ENCODE measurements around the gene PPP1R12A.
A peak's percentile ranks its signal among the peaks of the same experiment; 100 is the strongest.
"Not testable (repeated sequence)": the region's sequence is repeated elsewhere in the genome, so short reads cannot be mapped to it uniquely, and the experiment has no call there.

Gene PPP1R12A

DNA sequence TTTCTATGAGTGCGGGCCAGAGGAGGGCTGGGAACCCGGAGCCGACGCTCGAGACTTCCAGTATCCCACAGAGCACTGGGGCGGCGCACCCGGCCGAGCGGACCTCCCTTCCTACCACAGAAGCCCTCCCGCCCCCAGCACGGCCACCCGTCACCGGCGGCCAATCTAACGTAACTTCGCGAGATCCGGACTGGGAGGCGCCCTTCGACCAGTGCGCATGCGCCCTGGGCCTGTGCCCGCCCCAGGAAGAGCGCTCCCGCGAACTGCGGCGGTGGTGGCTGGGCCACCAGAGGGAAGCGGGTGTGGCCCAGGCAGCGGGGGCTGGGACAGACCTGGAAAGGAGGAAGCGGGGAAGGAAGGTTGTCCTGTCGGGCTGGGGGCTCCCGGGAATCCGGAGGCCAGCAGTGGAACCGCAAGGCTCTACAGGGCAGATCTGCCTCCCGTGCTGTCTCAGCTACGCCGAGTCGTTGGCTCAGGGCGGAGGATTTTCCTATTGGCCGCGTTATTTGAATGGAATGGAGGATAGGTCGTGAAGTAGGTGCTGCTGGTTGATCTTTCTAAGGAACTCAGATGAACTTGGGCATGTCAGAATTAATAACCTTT lies at the start of gene PPP1R12A:
TSS of gene PPP1R12A (minus strand) at position 77 of the 603 bp plus-strand sequence. CDS start 166 bp downstream, outside the sequence.
- Mint-ChIP-seq H3K9me3 (no peaks in the 10 kb centered on the region), H3K4me3 (peak within 1 kb of the TSS; percentile 98), H3K36me3 (ENCODE audit: low read depth) (peaks cover 30% of the 10 kb centered on the region), H3K4me1 (ENCODE audit: low read depth) (peaks cover 28% of the 10 kb centered on the region), H3K27ac (peak within 1 kb of the TSS; percentile 96), H3K27me3 (no peaks in the 10 kb centered on the region)
- intact Hi-C loops (cut with micrococcal nuclease): loop anchor here (2.0 kb wide), 1 partner anchor 48 kb away; no protein-coding TSS in a partner anchor

DNA sequence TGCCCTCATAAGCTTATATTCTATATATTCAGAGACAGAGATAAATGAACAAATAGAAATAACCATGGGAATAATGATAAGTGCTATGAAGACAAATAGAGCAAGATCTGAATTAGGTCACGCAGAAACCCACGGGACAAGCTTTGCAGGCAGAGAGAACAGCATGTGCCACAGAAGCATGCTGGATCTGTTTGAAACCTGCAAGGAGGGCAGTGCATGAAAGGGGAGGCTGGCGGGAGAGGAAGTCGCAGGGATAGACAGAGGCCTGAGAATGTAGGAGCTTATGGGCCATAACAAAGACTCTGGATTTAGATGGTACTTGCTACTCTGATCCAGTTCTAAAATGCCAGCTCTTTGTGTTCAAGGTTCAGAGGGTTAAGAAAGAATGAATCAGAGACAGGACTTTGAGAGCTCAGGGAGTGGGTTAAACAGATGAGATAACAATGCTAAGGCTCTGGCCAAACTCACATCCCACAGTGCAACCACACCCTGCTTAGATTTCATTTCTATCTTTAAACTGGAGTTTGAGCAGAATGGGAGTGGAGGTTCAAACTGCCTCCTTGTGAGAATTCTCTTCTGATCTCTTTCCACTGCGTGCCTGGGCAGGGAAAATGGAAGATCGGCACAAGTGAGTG lies 49.2 kb upstream of the PPP1R12A start:
- H3K27me3 Mint-ChIP-seq: no peaks in the 10 kb centered on the region
- H3K4me3 Mint-ChIP-seq: no peak overlapping the region
- intact Hi-C loops (cut with micrococcal nuclease): no loop called here
- H3K9me3 Mint-ChIP-seq: no peaks in the 10 kb centered on the region
- no peaks in the 10 kb centered on the region for H3K4me1 Mint-ChIP-seq (ENCODE audit: low read depth)
- no peak overlapping the region for H3K27ac Mint-ChIP-seq
- H3K36me3 Mint-ChIP-seq (ENCODE audit: low read depth): no peaks in the 10 kb centered on the region

DNA sequence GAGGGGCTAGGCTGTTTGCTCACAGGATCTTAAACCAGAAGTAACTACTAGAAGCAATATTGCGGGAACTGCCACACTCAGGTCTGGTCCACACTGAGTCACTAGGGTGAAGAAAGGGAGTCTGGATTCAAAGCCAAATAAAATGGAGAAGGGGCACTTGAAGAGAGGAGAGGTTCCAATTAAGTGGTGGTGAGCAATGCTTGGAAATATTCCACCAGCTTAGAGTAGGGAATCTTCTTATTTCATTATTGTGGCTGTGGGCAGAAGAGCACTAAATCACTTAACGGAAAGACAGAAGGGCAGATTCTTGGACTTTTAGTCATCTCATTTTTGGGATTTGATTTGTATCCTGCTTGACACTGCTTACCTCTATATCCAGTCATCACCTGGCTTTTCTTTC lies 48.6 kb upstream of the PPP1R12A start:
- intact Hi-C loops (cut with micrococcal nuclease): no loop called here
- H3K9me3 Mint-ChIP-seq: no peaks in the 10 kb centered on the region
- H3K4me3 Mint-ChIP-seq: no peak overlapping the region
- no peaks in the 10 kb centered on the region for H3K4me1 Mint-ChIP-seq (ENCODE audit: low read depth)
- H3K27ac Mint-ChIP-seq: no peak overlapping the region
- no peaks in the 10 kb centered on the region for H3K36me3 Mint-ChIP-seq (ENCODE audit: low read depth)
- H3K27me3 Mint-ChIP-seq: no peaks in the 10 kb centered on the region

DNA sequence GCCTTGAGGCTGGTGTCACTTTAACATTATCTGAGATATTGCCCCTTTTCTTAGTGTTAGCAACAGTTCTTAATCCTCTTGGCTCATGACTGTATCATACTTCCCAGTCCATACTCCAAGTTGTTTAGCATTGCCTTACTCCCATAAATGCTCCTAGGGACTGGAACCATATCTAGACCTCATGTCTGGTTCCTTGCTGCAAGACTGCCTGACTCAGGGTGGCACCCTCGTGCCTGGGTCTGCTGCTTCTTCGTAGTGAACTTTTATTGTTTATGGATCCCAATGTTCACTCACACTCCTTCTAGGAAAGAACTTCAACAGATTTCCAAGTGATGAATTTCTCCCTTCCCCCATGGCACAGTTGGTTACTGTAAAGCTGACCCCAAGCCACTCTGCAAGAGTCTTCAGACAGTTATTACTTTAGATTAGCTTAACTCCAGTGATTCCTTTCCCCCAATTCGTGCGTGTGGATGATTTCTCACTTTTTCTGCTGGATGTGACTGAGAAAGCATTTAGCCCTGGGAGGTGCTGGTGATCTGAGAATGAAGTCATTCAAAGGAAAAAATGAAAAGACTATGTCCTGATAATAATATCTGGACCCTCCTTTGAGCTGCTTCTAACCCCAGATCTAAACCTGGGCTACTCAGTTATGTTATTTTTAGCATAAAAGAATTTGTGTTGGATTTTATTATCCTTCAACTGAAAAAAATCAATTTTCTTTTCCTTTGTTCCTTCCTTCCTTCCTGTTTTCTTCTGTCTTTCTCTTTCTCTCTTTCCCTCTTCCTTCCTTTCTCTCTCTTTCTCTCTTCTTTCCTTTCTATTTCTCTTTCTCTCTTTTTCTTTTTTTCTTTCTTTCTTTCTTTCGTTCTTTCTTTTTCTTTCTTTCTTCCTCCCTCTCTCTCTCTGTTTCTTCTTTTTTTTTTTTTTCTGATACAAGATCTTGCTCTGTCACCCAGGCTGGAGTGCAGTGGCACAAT lies 47.5 kb upstream of the PPP1R12A start:
- Mint-ChIP-seq H3K9me3 (no peaks in the 10 kb centered on the region), H3K27ac (no peak overlapping the region), H3K36me3 (ENCODE audit: low read depth) (no peaks in the 10 kb centered on the region), H3K27me3 (no peaks in the 10 kb centered on the region), H3K4me1 (ENCODE audit: low read depth) (no peaks in the 10 kb centered on the region), H3K4me3 (no peak overlapping the region)
- intact Hi-C loops (cut with micrococcal nuclease): no loop called here

DNA sequence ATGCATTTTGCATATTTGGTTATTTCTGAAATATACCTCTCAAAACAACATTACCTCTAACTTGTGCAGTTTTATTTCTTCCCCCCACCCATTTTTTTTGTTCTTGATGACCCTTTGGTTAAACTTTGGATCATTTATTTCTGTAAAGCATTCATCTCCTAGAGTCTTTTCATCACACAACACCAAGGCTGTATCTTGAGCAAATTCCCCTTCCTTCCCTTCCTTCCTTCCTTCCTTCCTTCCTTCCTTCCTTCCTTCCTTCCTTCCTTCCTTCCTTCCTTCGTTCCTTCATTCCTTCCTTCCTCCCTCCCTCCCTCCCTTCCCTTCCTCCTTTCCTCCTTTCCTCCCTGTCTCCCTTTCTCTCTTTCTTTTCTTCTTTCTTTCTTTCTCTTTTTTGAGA lies 43.8 kb upstream of the PPP1R12A start:
- no peak overlapping the region for H3K27ac Mint-ChIP-seq
- H3K27me3 Mint-ChIP-seq: no peaks in the 10 kb centered on the region
- H3K36me3 Mint-ChIP-seq (ENCODE audit: low read depth): no peaks in the 10 kb centered on the region
- H3K4me3 Mint-ChIP-seq: no peak overlapping the region
- H3K4me1 Mint-ChIP-seq (ENCODE audit: low read depth): peaks cover 7% of the 10 kb centered on the region
- intact Hi-C loops (cut with micrococcal nuclease): no loop called here
- no peaks in the 10 kb centered on the region for H3K9me3 Mint-ChIP-seq

DNA sequence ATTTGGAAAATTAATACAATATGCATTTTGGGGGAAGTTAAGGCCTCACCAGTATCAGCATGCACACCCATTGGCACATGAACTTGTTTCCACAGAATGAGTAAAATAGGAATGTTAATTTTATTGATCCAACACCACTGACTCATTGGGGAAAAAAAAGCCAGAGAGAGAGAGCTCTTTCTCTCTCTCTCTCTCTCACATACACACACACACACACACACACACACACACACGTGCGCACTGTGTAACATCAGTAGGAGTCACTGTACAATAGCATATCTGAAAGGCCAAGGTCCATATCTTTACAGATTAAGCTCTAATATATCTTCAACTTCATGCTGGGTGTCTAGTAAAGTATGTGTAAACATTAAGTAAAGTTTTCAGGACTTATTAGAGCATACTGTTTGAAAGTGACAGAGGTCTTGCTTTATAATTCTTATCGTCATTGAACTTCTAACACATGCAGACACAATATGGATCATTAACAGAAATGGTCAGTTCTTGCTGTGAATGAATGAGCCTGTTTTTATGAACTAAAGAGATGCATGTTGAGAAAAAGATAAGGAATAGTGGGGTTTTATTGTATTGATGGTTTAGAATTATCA lies 43.1 kb upstream of the PPP1R12A start:
- intact Hi-C loops (cut with micrococcal nuclease); H3K36me3 Mint-ChIP-seq (ENCODE audit: low read depth); H3K4me3 Mint-ChIP-seq; H3K4me1 Mint-ChIP-seq (ENCODE audit: low read depth); H3K27ac Mint-ChIP-seq; H3K9me3 Mint-ChIP-seq; H3K27me3 Mint-ChIP-seq: not testable (repeated sequence)

DNA sequence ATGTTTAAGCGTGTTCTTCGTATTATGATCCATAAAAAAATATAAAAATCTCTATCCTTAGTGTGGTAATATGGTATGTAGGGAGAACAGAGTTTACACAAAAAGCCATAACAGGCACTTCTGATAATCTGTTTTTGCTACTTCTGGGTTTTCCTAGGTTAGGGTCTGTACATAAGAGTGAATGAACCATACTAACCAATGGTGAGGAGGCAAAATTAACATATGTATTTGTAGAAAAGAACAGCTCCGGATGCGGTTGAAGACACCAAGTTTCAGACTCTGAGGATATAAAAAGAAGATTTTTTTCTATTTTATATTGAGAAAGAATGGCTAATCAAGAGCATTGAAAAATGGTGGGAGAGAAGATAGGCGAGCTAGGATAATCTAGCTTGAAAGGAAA lies 40.2 kb upstream of the PPP1R12A start:
- H3K36me3 Mint-ChIP-seq (ENCODE audit: low read depth): no peaks in the 10 kb centered on the region
- no peaks in the 10 kb centered on the region for H3K9me3 Mint-ChIP-seq
- H3K27ac Mint-ChIP-seq: no peak overlapping the region
- H3K4me3 Mint-ChIP-seq: no peak overlapping the region
- H3K27me3 Mint-ChIP-seq: no peaks in the 10 kb centered on the region
- intact Hi-C loops (cut with micrococcal nuclease): no loop called here
- peaks cover 7% of the 10 kb centered on the region for H3K4me1 Mint-ChIP-seq (ENCODE audit: low read depth)

DNA sequence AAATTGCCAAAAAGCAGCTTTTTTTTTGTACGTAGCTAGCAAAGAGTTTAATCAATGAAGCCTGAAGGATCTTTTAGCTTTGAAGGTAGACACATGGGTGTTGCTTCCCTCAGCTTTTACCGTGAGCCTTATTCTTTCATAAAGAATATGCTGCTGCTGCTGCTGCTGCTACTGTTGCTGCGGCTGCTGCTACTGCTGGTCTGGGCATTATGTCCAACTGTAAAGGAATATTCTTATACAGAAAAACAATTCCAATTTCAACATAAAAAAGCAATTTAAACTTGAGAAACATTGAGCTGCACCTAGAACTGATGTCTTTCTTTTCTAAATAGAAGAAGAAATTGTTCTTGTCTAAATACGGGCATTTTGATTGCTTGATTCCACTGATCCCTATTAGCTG lies 38.9 kb upstream of the PPP1R12A start:
- intact Hi-C loops (cut with micrococcal nuclease): no loop called here
- peaks cover 7% of the 10 kb centered on the region for H3K4me1 Mint-ChIP-seq (ENCODE audit: low read depth)
- no peak overlapping the region for H3K27ac Mint-ChIP-seq
- no peaks in the 10 kb centered on the region for H3K9me3 Mint-ChIP-seq
- no peaks in the 10 kb centered on the region for H3K27me3 Mint-ChIP-seq
- no peaks in the 10 kb centered on the region for H3K36me3 Mint-ChIP-seq (ENCODE audit: low read depth)
- no peak overlapping the region for H3K4me3 Mint-ChIP-seq

DNA sequence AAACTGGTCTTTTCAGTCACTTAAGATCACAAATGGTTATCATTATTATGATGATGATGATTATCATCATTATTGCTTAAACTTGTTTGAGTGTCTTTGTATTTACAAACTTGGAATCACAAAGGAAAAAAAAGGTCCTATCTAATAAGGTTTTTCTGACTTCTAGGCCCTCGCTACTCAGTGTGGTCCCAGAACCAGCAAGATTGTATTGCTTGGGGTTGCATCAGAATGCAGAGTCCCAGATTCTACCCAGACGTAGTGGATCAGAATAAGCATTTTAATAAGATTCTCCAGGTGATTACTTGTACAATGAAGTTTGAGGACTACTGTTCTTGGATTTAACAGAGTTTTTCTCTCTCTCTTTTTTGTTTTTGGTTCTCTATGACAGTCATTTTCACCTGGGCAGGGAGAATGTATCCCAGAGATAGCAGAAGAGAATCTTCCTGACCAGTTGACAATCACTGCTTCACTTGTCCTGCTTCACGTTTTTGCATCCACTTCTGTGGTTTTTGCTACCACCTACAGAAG lies 29.3 kb upstream of the PPP1R12A start:
- Mint-ChIP-seq H3K27ac (no peak overlapping the region), H3K27me3 (no peaks in the 10 kb centered on the region), H3K4me3 (no peak overlapping the region), H3K4me1 (ENCODE audit: low read depth) (peaks cover 6% of the 10 kb centered on the region), H3K36me3 (ENCODE audit: low read depth) (no peaks in the 10 kb centered on the region), H3K9me3 (no peaks in the 10 kb centered on the region)
- intact Hi-C loops (cut with micrococcal nuclease): no loop called here

DNA sequence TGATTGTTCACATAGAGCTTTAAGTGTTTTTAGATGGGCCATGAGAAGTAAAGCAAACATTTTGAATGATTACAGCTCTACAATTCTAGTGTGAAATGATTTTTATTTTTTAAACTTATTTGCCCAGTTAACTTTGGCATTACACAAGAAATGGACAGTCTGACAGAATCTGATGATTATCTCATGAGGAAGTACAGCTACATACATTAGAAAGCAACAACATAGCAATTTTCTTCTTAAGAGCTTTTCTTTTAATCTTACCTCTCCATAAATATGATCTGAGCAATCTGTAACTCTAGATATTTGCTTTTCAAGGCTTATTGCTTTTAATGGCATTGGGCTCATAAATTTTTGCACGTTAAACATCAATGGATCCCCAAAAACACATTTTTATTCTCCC lies 26.5 kb upstream of the PPP1R12A start:
- intact Hi-C loops (cut with micrococcal nuclease): no loop called here
- Mint-ChIP-seq H3K4me3 (no peak overlapping the region), H3K27me3 (no peaks in the 10 kb centered on the region), H3K4me1 (ENCODE audit: low read depth) (peaks cover 6% of the 10 kb centered on the region), H3K36me3 (ENCODE audit: low read depth) (no peaks in the 10 kb centered on the region), H3K27ac (no peak overlapping the region), H3K9me3 (no peaks in the 10 kb centered on the region)

DNA sequence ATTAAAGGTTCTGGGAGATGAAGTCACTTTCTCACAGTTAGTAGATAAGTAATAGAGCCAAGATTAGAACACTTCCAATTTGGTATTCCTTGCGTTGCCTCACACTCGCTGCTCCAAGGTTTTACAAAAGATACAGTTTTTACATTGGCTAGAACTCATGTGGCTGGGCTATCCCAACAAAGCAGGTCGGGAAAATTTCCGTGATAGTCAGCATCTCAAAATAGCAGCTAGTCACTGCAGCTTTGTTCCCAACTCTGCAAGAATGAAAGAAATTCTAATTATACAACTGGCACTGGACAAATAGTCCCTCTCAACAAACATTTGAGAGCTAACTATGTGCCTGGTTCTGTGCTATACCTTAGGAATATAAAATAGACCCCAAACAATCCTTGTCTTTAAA lies 24.6 kb upstream of the PPP1R12A start:
- intact Hi-C loops (cut with micrococcal nuclease): no loop called here
- Mint-ChIP-seq H3K27me3 (no peaks in the 10 kb centered on the region), H3K27ac (no peak overlapping the region), H3K36me3 (ENCODE audit: low read depth) (no peaks in the 10 kb centered on the region), H3K4me3 (no peak overlapping the region), H3K9me3 (peaks cover 14% of the 10 kb centered on the region), H3K4me1 (ENCODE audit: low read depth) (peaks cover 6% of the 10 kb centered on the region)

DNA sequence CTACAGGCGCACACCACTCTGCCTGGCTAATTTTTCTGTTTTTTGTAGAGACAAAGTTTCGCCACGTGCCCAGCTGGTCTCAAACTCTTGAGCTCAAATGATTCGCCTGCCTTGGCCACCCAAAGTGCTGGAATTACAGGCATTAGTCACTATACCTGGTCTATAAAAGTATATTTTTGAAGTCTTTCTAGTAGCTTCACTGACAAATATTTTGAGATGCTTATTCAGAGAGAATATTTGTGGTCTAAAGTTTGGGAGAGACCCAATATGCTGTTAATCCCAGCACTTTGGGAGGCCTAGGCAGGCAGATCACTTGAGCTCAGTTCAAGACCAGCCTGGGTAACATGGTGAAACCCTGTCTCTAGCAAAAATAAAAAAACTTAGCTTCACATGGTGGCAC lies 22.0 kb upstream of the PPP1R12A start:
- Mint-ChIP-seq H3K27me3 (no peaks in the 10 kb centered on the region), H3K27ac (no peak overlapping the region), H3K4me3 (no peak overlapping the region), H3K9me3 (peaks cover 23% of the 10 kb centered on the region), H3K4me1 (ENCODE audit: low read depth) (no peaks in the 10 kb centered on the region), H3K36me3 (ENCODE audit: low read depth) (no peaks in the 10 kb centered on the region)
- intact Hi-C loops (cut with micrococcal nuclease): no loop called here

DNA sequence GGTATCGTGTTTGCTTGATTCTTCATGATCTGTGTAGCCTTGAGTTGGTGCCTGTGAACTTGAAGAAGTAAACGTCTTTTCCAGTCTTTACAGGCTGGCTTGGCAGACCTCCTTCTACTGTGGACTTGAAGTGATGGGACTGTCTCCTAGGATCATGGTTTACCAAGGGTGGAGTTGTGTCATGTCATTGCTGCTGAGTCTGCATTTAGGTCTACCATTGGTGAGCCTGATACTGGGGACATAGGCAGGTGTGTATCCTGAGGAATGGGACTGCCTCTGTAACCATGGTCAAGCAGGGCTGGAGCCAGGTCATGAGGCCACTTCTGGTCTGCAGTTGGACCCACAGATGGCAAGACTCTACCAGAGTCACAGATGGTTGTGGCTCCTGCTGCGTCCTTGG lies 20.7 kb upstream of the PPP1R12A start:
- Mint-ChIP-seq H3K27ac (no peak overlapping the region), H3K36me3 (ENCODE audit: low read depth) (no peaks in the 10 kb centered on the region), H3K4me1 (ENCODE audit: low read depth) (no peaks in the 10 kb centered on the region), H3K4me3 (no peak overlapping the region), H3K27me3 (no peaks in the 10 kb centered on the region), H3K9me3 (peaks cover 23% of the 10 kb centered on the region)
- intact Hi-C loops (cut with micrococcal nuclease): no loop called here

Measured in dendritic cell treated with granulocyte-macrophage colony-stimulating factor and Interleukin-4, amounts not matched to agents 40 ng/mL and 50 ng/mL, for 4 days (primary cell).